HepG2 (cell line): ENCODE measurements around the gene AP1S3. TPM values are rescaled to one million over a fixed set of nuclear protein-coding genes. Genes with fewer than 3 reads are reported as not detected.
A peak's percentile ranks its signal among the peaks of the same experiment; 100 is the strongest.

Experiments used
- ATAC-seq: fragments of 200-7000 bp; cut with Tn5 transposase; 3 replicates; pipeline ENCODE4 v1.9.1; 2020; ENCODE audit warnings: mild to moderate bottlenecking, moderate library complexity
- BruUV-seq: library from RNA; stranded (reverse); fragments of 400-500 nt; replicated peaks from 2 replicates; lab custom pipeline; 2021; lab: Mats Ljungman, UMichigan
- CTCF ChIA-PET: fragments of 300-600 bp; formaldehyde crosslinking; extraction: SDS; loops from one replicate; lab custom pipeline; 2021; ENCODE audit warnings: low total read pairs, inconsistent platforms, low intra/inter-chr PET ratio; lab: Yijun Ruan, JAX
- POLR2A ChIA-PET: fragments of 350-600 bp; sonication (Branson Sonifier 250); formaldehyde crosslinking; loops from one replicate; lab custom pipeline; 2020; ENCODE audit warnings: antibody characterized with exemption, inconsistent platforms; lab: Yijun Ruan, JAX
- DNase-seq: peaks from one replicate; pipeline ENCODE4 v3.0.0-alpha.2; 2015; ENCODE audit warnings: low spot score
- FAIRE-seq: peaks from 3 replicates; lab custom pipeline; 2011; peaks lifted over from hg19 to GRCh38; lab: Jason Lieb, UNC
- H2AFZ ChIP-seq: one replicate; pipeline ENCODE4 v1.6.1; 2011; ENCODE audit warnings: low read length, inconsistent platforms
- H3K27ac ChIP-seq: fragments of 300-600 bp; 3 replicates; pipeline ENCODE4 v1.8.0; 2011; ENCODE audit warnings: mixed run types, mild to moderate bottlenecking, mixed read lengths, low read length, inconsistent platforms; ENCODE audit not compliant: insufficient read depth; ENCODE audit errors: extremely low read length
- H3K27me3 ChIP-seq, 2 experiments: fragments of 200-600 bp in 1 of 2; 2 replicates in 1 of 2; 3 replicates in 1 of 2; pipeline versions ENCODE4 v1.6.0 to v1.8.0; 2011; ENCODE audit warnings: low read length in 2 of 2, mild to moderate bottlenecking in 2 of 2, moderate library complexity in 2 of 2, inconsistent platforms in 1 of 2; ENCODE audit not compliant: insufficient read depth in 2 of 2, control insufficient read depth in 1 of 2
- H3K36me3 ChIP-seq, 2 experiments: fragments of 200-600 bp in 1 of 2; replicated peaks in 1 of 2; 2 replicates in 1 of 2; 3 replicates in 1 of 2; pipeline versions ENCODE4 v1.5.1 to v1.8.0; 2011; ENCODE audit warnings: low read length in 2 of 2, inconsistent platforms in 1 of 2; ENCODE audit not compliant: insufficient read depth in 2 of 2, control insufficient read depth in 1 of 2
- H3K4me1 ChIP-seq: 2 replicates; pipeline ENCODE4 v1.5.1; 2012; ENCODE audit warnings: low read length, inconsistent platforms; ENCODE audit not compliant: insufficient read depth
- H3K4me2 ChIP-seq: 2 replicates; pipeline ENCODE4 v1.6.0; 2011; ENCODE audit warnings: low read depth, low read length, inconsistent platforms
- H3K4me3 ChIP-seq, 3 experiments: fragments of 200-600 bp in 1 of 3; sonication (generic), shearing (Covaris generic) in 1 of 3; replicated peaks in 1 of 3; 2 replicates each; pipeline ENCODE4 v1.5.1; 2011 to 2016; ENCODE audit warnings: low read length in 3 of 3, inconsistent platforms in 2 of 3, low read depth in 2 of 3, mild to moderate bottlenecking in 2 of 3, control low read depth in 1 of 3, mixed read lengths in 1 of 3; ENCODE audit not compliant: insufficient read depth in 1 of 3
- H3K79me2 ChIP-seq: one replicate; pipeline ENCODE4 v1.6.1; 2011; ENCODE audit warnings: low read length, inconsistent platforms; ENCODE audit not compliant: insufficient read depth
- H3K9ac ChIP-seq: 2 replicates; pipeline ENCODE4 v1.6.0; 2011; ENCODE audit warnings: mild to moderate bottlenecking, low read depth, low read length, inconsistent platforms; ENCODE audit not compliant: insufficient read depth
- H3K9me3 ChIP-seq: 2 replicates; pipeline ENCODE4 v1.5.1; 2012; ENCODE audit warnings: mild to moderate bottlenecking, low read length
- H4K20me1 ChIP-seq: 2 replicates; pipeline ENCODE4 v1.6.0; 2011; ENCODE audit warnings: inconsistent platforms, mild to moderate bottlenecking, low read length, moderate library complexity; ENCODE audit not compliant: insufficient read depth
- ZFYVE20 ChIP-seq: sonication (generic); formaldehyde crosslinking; IDR thresholded peaks from 2 replicates; pipeline ENCODE4 v1.8.0; 2023; ENCODE audit warnings: low read depth, mild to moderate bottlenecking, moderate library complexity, missing genetic modification reagents, borderline replicate concordance
- WGBS: methylation state at CpG from one replicate; pipeline ENCODE4 v1.1.6; 2017; ENCODE audit warnings: low lambda C conversion rate; 5-methylcytosine and 5-hydroxymethylcytosine counted together
- in situ Hi-C: cut with HindIII; loops from 2 replicates; pipeline ENCODE4 v1.10.0; 2017; ENCODE audit warnings: low pct_unique_long_range_greater_than_20kb; ENCODE audit not compliant: extremely low pct_ligation_motif_present
- intact Hi-C: fragments of 100-400 bp; cut with micrococcal nuclease; formaldehyde crosslinking; loops from one replicate; pipeline ENCODE4 v1.10.0; 2022; ENCODE audit not compliant: unreplicated experiment
- polyA plus RNA-seq, 8 experiments: library from polyadenylated mRNA; depleted of rRNA in 3 of 8; stranded (reverse) in 7 of 8; unstranded in 1 of 8; fragments of >200 nt; fragmentation: Illumina TruSeq in 4 of 8; extraction: Trizol in 4 of 8; gene quantifications; 2 replicates each; pipeline versions ENCODE4 v1.2.1 to v1.2.3, GENCODE V29; 2011 to 2016; ENCODE audit warnings: low read depth in 4 of 8, missing spikeins in 1 of 8, mixed read lengths in 1 of 8; ENCODE audit not compliant: insufficient read depth in 1 of 8
- total RNA-seq, 5 experiments: library from RNA; depleted of rRNA; stranded (reverse); fragments of >200 nt; fragmentation: Illumina TruSeq; extraction: Trizol; gene quantifications; 2 replicates each; pipeline ENCODE4 v1.2.3, GENCODE V29; 2016; ENCODE audit warnings: low read depth in 1 of 5
- TF ChIP-seq, protein P1 (sequence below): fragments of 450-650 bp; IDR thresholded peaks from 2 replicates; pipeline ENCODE4 v1.6.1; 2016
- TF ChIP-seq, protein P2 (sequence below): sonication (generic); formaldehyde crosslinking; IDR thresholded peaks from 2 replicates; pipeline ENCODE4 v1.5.0; 2020; ENCODE audit warnings: mild to moderate bottlenecking, missing genetic modification reagents, moderate library complexity
- TF ChIP-seq, protein P3 (sequence below): sonication (generic); formaldehyde crosslinking; IDR thresholded peaks from 2 replicates; pipeline ENCODE4 v1.8.1; 2022; ENCODE audit warnings: low read depth, mild to moderate bottlenecking, missing genetic modification reagents

The AP1S3 gene
- total and polyA plus RNA-seq, 2 of the 13 experiments (the other 11 are each of a cell fraction or from before 2014, with no cell fraction given) = 3.0 to 16.3 TPM

DNA sequence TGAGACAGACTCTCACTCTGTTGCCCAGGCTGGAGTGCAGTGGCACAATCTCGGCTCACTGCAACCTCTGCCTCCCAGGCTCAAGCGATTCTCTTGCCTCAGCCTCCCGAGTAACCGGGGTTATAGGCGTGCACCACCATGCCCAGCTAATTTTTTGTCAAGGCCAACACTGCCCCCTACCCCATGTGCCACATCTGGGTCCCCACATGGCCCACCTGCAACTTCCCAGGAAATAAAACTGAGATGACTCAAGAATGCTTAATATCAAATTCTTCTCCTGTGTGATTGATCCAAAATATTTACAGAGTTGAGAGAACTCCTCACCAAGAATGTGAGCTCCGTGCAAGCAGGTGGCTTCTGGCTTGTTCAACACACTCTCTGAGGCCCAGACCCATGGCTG, 9.1 kb downstream of the AP1S3 start:
- Histone ChIP-seq H4K20me1 (no peaks in the 10 kb centered on the region), H2AFZ (no peak overlapping the region), H3K4me1 (peaks cover 13% of the 10 kb centered on the region), H3K4me2 (no peak overlapping the region), H3K4me3 (no peak overlapping the region), H3K9ac (no peak overlapping the region), H3K36me3 (no peaks in the 10 kb centered on the region), H3K27ac (no peak overlapping the region), H3K9me3 (no peaks in the 10 kb centered on the region), H3K27me3 (no peaks in the 10 kb centered on the region), H3K79me2 (peaks cover 3% of the 10 kb centered on the region)
- no TSS peak for BruUV-seq
- ATAC-seq = no peak; the same call in 2 of the 3 replicates
- FAIRE-seq = no peak
- ChIA-PET POLR2A (no interaction called here), CTCF (no interaction called here)
- intact Hi-C loops = no loop called here
- TF ChIP-seq, protein P1, sequence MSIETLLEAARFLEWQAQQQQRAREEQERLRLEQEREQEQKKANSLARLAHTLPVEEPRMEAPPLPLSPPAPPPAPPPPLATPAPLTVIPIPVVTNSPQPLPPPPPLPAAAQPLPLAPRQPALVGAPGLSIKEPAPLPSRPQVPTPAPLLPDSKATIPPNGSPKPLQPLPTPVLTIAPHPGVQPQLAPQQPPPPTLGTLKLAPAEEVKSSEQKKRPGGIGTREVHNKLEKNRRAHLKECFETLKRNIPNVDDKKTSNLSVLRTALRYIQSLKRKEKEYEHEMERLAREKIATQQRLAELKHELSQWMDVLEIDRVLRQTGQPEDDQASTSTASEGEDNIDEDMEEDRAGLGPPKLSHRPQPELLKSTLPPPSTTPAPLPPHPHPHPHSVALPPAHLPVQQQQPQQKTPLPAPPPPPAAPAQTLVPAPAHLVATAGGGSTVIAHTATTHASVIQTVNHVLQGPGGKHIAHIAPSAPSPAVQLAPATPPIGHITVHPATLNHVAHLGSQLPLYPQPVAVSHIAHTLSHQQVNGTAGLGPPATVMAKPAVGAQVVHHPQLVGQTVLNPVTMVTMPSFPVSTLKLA = peak; percentile 90
- TF ChIP-seq, protein P2, sequence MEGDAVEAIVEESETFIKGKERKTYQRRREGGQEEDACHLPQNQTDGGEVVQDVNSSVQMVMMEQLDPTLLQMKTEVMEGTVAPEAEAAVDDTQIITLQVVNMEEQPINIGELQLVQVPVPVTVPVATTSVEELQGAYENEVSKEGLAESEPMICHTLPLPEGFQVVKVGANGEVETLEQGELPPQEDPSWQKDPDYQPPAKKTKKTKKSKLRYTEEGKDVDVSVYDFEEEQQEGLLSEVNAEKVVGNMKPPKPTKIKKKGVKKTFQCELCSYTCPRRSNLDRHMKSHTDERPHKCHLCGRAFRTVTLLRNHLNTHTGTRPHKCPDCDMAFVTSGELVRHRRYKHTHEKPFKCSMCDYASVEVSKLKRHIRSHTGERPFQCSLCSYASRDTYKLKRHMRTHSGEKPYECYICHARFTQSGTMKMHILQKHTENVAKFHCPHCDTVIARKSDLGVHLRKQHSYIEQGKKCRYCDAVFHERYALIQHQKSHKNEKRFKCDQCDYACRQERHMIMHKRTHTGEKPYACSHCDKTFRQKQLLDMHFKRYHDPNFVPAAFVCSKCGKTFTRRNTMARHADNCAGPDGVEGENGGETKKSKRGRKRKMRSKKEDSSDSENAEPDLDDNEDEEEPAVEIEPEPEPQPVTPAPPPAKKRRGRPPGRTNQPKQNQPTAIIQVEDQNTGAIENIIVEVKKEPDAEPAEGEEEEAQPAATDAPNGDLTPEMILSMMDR (CRISPR knock-in tag) = no peak
- no peak for TF ChIP-seq ZFYVE20 (CRISPR knock-in tag)
- TF ChIP-seq, protein P3, sequence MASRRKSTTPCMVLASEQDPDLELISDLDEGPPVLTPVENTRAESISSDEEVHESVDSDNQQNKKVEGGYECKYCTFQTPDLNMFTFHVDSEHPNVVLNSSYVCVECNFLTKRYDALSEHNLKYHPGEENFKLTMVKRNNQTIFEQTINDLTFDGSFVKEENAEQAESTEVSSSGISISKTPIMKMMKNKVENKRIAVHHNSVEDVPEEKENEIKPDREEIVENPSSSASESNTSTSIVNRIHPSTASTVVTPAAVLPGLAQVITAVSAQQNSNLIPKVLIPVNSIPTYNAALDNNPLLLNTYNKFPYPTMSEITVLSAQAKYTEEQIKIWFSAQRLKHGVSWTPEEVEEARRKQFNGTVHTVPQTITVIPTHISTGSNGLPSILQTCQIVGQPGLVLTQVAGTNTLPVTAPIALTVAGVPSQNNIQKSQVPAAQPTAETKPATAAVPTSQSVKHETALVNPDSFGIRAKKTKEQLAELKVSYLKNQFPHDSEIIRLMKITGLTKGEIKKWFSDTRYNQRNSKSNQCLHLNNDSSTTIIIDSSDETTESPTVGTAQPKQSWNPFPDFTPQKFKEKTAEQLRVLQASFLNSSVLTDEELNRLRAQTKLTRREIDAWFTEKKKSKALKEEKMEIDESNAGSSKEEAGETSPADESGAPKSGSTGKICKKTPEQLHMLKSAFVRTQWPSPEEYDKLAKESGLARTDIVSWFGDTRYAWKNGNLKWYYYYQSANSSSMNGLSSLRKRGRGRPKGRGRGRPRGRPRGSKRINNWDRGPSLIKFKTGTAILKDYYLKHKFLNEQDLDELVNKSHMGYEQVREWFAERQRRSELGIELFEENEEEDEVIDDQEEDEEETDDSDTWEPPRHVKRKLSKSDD = no peak
- in situ Hi-C loops = no loop called here
- no peak for DNase-seq
- WGBS = 93% methylated on average over 6 of the region's 6 CpGs
